ENCODE results near the gene PRIMA1. TPM values are rescaled to one million over a fixed set of nuclear protein-coding genes. Genes with fewer than 3 reads are reported as not detected.

Gene PRIMA1
- total RNA-seq, 1 donor from 2014 or later, result 2.0 TPM

GRCh38 chr14:93674343-93674742 lies 113.9 kb downstream of the PRIMA1 start:
- no peak for DNase-seq (ENCODE audit: low read depth, low spot score)
- no peaks in the 10 kb centered on the region for H3K9me3 Mint-ChIP-seq
- H3K36me3 Mint-ChIP-seq (ENCODE audit: low read depth), result no peaks in the 10 kb centered on the region
- no peak overlapping the region for H3K27ac Mint-ChIP-seq (ENCODE audit: unreplicated experiment)
- no peak for TF ChIP-seq CTCF (conservative IDR thresholded peaks at IDR 0.05)
- peaks cover 3% of the 10 kb centered on the region for H3K27me3 Mint-ChIP-seq (ENCODE audit: low read depth)
- no peak overlapping the region for H3K4me3 Mint-ChIP-seq
- H3K4me1 Mint-ChIP-seq, result no peaks in the 10 kb centered on the region

- Mint-ChIP-seq H3K36me3 (ENCODE audit: low read depth) (peaks cover 13% of the 10 kb centered on the region), H3K9me3 (peaks cover 2% of the 10 kb centered on the region), H3K4me1 (no peaks in the 10 kb centered on the region), H3K27me3 (ENCODE audit: low read depth) (peaks cover 5% of the 10 kb centered on the region), H3K27ac (ENCODE audit: unreplicated experiment) (no peak overlapping the region), H3K4me3 (no peak overlapping the region)
- DNase-seq (ENCODE audit: low read depth, low spot score), result no peak
- TF ChIP-seq CTCF (conservative IDR thresholded peaks at IDR 0.05), result no peak
These were observed 118.7 kb downstream of the PRIMA1 start for GRCh38 chr14:93669632-93670031.

Other genes with a start within 250 kb of the PRIMA1 start
- 13.4 and 14.7 TPM in 2 replicates for gene FAM181A, start 138.9 kb upstream of the PRIMA1 start, total RNA-seq
- 3.0 and 3.5 TPM in 2 replicates for gene ASB2, start 188.1 kb upstream of the PRIMA1 start, total RNA-seq
- not detected in 2 replicates for gene CCDC197, start 208.8 kb upstream of the PRIMA1 start, total RNA-seq
- gene OTUB2, start 237.9 kb upstream of the PRIMA1 start, total RNA-seq, result 4.4 and 4.8 TPM in 2 replicates